Chondrocyte (in vitro differentiated cells): ENCODE data around the gene C11orf97. TPM values are rescaled to one million over a fixed set of nuclear protein-coding genes. Genes with fewer than 3 reads are reported as not detected.
"Not testable (repeated sequence)": the region's sequence is repeated elsewhere in the genome, so short reads cannot be mapped to it uniquely, and the experiment has no call there.

Experiments used
- DNase-seq: peaks from one replicate; pipeline ENCODE4 v3.0.0; 2021; ENCODE audit warnings: mixed read lengths, low spot score
- H3K27ac Mint-ChIP-seq: one replicate; pipeline ENCODE4 v1.8.0; 2021; ENCODE audit warnings: mild to moderate bottlenecking, moderate library complexity, mixed read lengths; ENCODE audit not compliant: unreplicated experiment
- H3K27me3 Mint-ChIP-seq: 2 replicates; pipeline ENCODE4 v1.8.0; 2021; ENCODE audit warnings: low read depth, mixed read lengths
- H3K36me3 Mint-ChIP-seq: 2 replicates; pipeline ENCODE4 v1.8.0; 2021; ENCODE audit warnings: low read depth, mixed read lengths
- H3K4me1 Mint-ChIP-seq: 2 replicates; pipeline ENCODE4 v1.8.0; 2021; ENCODE audit warnings: low read depth, mild to moderate bottlenecking, mixed read lengths
- H3K4me3 Mint-ChIP-seq: one replicate; pipeline ENCODE4 v1.8.0; 2021; ENCODE audit warnings: mild to moderate bottlenecking, moderate library complexity, mixed read lengths; ENCODE audit not compliant: unreplicated experiment
- H3K9me3 Mint-ChIP-seq: 2 replicates; pipeline ENCODE4 v1.8.0; 2021; ENCODE audit warnings: low read depth, mixed read lengths
- total RNA-seq: library from RNA; stranded (reverse); gene quantifications from 3 replicates; pipeline ENCODE4 v1.2.1, GENCODE V29; 2021
- TF ChIP-seq, protein P1 (sequence below): fragments of 200-600 bp; sonication (generic); IDR thresholded peaks from 2 replicates; pipeline ENCODE4 v1.5.0; 2021; ENCODE audit warnings: antibody characterized with exemption, mild to moderate bottlenecking, moderate library complexity

The C11orf97 gene
- total RNA-seq, 1 donor from 2014 or later, result not detected

DNA sequence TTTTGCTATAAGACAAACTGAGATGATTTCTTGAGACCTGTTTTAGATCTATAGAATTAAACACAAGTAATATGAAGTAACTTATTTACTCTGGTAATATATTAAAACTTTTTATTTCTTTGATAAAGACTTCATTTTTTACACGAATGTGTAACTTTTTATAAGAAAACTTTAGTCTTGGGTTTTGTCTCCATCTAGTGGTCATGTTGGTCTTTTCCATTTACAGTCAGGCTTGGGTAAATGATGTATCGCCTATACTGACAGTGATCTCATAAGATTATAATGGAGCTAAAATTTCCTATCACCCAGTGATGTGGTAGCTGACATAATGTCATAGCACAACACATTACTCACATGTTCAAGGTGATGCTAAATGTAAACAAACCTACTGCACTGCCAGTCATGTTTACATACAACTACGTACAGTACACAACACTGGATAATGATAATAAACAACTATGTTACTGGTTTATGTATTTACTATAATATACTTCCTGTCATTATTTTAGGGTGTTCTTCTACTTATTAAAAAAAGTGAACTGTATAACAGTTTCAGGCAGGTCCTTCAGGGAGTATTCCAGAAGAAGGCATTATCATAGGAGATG is 7.5 kb upstream of the C11orf97 start:
- no peak for DNase-seq
- no peaks in the 10 kb centered on the region for H3K9me3 Mint-ChIP-seq
- H3K27ac Mint-ChIP-seq, result no peak overlapping the region
- H3K36me3 Mint-ChIP-seq, result no peaks in the 10 kb centered on the region
- H3K4me3 Mint-ChIP-seq, result no peak overlapping the region
- TF ChIP-seq, protein P1, sequence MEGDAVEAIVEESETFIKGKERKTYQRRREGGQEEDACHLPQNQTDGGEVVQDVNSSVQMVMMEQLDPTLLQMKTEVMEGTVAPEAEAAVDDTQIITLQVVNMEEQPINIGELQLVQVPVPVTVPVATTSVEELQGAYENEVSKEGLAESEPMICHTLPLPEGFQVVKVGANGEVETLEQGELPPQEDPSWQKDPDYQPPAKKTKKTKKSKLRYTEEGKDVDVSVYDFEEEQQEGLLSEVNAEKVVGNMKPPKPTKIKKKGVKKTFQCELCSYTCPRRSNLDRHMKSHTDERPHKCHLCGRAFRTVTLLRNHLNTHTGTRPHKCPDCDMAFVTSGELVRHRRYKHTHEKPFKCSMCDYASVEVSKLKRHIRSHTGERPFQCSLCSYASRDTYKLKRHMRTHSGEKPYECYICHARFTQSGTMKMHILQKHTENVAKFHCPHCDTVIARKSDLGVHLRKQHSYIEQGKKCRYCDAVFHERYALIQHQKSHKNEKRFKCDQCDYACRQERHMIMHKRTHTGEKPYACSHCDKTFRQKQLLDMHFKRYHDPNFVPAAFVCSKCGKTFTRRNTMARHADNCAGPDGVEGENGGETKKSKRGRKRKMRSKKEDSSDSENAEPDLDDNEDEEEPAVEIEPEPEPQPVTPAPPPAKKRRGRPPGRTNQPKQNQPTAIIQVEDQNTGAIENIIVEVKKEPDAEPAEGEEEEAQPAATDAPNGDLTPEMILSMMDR, result peak; percentile 94
- peaks cover 3% of the 10 kb centered on the region for H3K27me3 Mint-ChIP-seq
- no peaks in the 10 kb centered on the region for H3K4me1 Mint-ChIP-seq

DNA sequence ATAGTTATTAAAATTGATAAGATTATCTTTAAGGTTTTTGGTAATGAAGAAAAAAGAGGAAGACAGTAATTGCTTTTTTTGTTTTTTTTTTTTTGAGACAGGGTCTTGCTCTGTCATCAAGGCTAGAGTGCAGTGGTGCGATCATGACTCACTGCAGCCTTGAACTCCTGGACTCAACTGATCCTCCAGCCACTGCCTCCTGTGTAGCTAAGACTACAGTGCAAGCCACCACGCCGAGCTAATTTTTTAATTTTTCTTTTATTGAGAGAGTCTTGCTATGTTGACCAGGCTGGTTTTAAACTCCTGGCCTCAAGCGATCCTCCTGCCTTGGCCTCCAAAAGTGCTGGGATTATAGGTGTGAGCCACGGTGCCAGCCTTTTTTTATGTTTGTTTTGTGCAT is 5.7 kb upstream of the C11orf97 start:
- H3K27ac Mint-ChIP-seq, H3K4me3 Mint-ChIP-seq, H3K9me3 Mint-ChIP-seq, H3K36me3 Mint-ChIP-seq, H3K4me1 Mint-ChIP-seq, DNase-seq, H3K27me3 Mint-ChIP-seq: not testable (repeated sequence)

DNA sequence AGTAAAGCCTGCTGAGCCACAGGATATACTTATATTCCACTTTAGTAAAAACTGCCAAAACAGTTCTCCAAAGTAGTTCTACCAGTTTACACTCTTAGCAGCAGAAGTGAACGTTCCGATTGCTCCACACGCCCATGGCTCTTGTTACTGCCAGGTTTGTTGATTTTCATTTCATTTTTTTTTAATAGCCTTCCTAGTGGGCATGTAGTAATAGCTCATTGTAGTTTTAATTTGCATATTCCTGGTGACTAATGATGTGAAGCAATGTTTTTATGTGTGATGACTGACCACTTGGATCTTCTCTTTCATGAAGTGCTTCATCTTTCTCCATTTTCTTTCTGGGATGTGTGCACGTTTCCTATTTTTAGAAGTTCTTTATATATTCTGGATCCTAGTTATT is 4.8 kb upstream of the C11orf97 start:
- H3K36me3 Mint-ChIP-seq, result no peaks in the 10 kb centered on the region
- H3K4me3 Mint-ChIP-seq, result no peak overlapping the region
- H3K4me1 Mint-ChIP-seq, result peaks cover 8% of the 10 kb centered on the region
- H3K9me3 Mint-ChIP-seq, result no peaks in the 10 kb centered on the region
- TF ChIP-seq, protein P1, result no peak
- H3K27me3 Mint-ChIP-seq, result peaks cover 3% of the 10 kb centered on the region
- DNase-seq, result no peak
- no peak overlapping the region for H3K27ac Mint-ChIP-seq

DNA sequence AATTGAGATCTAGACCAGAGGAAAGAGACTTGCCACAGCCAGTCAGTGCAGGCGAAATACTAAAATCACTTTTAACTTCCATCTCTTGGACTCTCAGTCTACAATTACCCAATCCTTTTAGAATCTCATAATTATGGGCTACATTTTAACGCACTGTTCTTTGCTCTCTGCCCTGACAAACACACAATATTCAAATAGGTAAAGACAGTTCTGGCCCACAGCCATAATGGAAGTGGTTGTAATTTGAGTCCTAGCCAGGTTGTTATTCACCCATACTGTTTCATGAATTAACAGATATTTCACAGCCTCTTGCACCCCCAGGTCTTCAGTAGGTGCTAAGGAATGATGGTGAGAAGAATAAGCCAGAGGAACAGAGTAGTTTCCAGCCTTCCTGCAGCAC is 830 bp downstream of the C11orf97 start:
- Mint-ChIP-seq H3K4me3 (peak overlapping the region; percentile 75), H3K9me3 (no peaks in the 10 kb centered on the region), H3K27me3 (peaks cover 9% of the 10 kb centered on the region), H3K27ac (no peak overlapping the region), H3K4me1 (peaks cover 10% of the 10 kb centered on the region), H3K36me3 (no peaks in the 10 kb centered on the region)
- no peak for DNase-seq
- TF ChIP-seq, protein P1, result no peak

DNA sequence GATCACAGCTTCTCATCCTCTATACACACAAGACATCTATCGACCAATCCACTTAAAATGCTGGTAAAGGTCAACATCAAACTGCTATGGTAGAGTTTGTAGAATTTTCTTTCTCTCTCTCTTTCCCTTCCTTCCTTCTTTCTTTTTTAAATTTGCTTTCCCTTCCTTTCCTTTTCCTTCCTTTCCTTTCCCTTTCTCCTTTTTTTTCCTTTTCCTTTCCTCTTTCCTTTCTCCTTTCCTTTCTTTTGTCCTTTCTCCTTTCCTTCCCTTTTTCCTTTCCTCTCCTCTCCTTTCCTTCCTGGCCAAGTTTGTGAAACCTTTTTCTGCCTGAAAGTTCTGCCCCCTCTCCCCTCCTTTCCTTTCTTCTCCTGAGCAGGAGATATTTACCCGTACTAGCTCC is 3.1 kb downstream of the C11orf97 start:
- DNase-seq, result no peak
- TF ChIP-seq, protein P1, result no peak

DNA sequence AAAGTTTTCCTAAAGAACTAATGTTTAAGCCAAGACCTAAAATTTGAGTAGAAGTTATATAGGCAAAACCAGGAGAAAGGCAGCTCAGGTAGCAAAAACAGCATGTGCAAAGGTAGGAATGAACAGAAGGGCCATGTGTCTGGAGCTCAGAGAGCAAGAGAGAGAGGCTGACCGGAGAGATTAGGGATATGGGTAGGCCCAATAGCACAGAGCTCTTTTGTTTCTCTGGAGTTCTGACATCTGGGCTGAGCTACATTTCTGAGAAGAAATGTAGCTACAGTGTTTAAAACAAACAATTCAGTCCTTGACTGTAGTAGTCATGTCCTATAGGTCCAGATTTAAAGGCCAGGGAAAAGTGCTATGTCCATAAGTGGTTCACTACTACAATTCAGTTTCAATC is 4.5 kb downstream of the C11orf97 start:
- H3K27ac Mint-ChIP-seq, result no peak overlapping the region
- peaks cover 8% of the 10 kb centered on the region for H3K27me3 Mint-ChIP-seq
- H3K4me1 Mint-ChIP-seq, result peaks cover 10% of the 10 kb centered on the region
- no peaks in the 10 kb centered on the region for H3K9me3 Mint-ChIP-seq
- TF ChIP-seq, protein P1, result no peak
- DNase-seq, result no peak
- H3K36me3 Mint-ChIP-seq, result no peaks in the 10 kb centered on the region
- H3K4me3 Mint-ChIP-seq, result no peak overlapping the region

More for the DNA sequence above, 3.1 kb downstream of the C11orf97 start:
- H3K4me3 Mint-ChIP-seq, result no peak overlapping the region
- no peak overlapping the region for H3K27ac Mint-ChIP-seq
- peaks cover 10% of the 10 kb centered on the region for H3K4me1 Mint-ChIP-seq
- no peaks in the 10 kb centered on the region for H3K36me3 Mint-ChIP-seq
- H3K27me3 Mint-ChIP-seq, result peaks cover 8% of the 10 kb centered on the region
- H3K9me3 Mint-ChIP-seq, result no peaks in the 10 kb centered on the region
